SK-N-DZ (cell line): Measurements from ENCODE around the gene TMEM131.

Experiments used
- DNase-seq: peaks from one replicate; pipeline ENCODE4 v3.0.0-alpha.2; 2015; ENCODE audit warnings: low spot score

TMEM131 gene

DNA sequence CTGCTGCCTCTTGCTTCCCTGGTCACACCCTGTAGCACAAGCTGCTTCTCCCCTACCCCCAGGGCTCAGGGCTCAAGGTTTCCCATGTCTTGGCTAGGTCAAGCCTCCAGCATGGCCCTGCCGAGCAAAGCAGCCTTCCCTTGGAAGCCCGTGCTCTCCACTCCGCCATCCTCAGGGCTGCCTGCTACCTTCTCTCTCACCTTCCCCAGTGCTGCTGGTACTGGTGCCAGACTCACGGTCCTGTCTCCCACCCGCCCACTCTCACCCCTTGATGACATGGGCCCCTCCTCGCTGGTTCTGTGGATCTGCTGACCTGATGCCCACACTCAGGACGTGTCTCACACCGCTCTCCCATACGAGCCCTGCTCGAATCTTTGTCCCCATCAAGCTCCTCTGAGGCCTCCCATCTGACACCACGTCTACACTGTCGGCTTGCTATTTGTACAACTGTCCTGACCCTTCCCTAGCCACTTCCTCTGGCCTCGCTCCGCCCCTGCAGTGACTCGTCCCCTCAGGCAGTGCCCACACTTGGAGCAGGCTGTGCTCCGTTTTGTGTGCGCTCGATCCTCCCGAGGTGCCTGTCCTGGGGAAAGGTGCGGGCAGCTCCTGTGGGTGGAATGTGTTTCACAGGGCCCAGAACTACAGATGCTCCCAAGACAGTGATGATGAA lies 232.4 kb downstream of the TMEM131 start:
- no peak for DNase-seq

DNA sequence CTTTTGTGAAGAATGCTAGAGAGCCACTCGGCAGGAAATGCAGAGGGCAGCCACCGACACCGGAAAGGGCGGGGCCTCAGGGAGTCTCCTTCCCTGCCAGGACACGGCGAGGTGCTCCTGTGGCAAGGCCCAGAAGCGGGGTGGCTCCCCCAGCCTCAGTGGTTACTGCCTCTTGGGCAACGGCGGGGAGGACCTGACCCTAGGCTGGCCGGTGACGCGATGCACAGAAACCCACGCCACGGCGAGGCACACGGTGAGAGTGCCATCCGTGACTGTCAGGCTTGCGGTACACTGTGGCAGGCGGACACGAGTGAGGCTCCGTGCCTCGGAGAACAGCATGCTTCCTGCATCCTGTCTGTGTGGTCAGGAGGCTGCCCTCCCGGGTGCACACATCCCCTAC lies 234.6 kb downstream of the TMEM131 start:
- DNase-seq, result no peak

GRCh38 chr2:97760480-97761049 lies 235.2 kb downstream of the TMEM131 start:
- no peak for DNase-seq

DNA sequence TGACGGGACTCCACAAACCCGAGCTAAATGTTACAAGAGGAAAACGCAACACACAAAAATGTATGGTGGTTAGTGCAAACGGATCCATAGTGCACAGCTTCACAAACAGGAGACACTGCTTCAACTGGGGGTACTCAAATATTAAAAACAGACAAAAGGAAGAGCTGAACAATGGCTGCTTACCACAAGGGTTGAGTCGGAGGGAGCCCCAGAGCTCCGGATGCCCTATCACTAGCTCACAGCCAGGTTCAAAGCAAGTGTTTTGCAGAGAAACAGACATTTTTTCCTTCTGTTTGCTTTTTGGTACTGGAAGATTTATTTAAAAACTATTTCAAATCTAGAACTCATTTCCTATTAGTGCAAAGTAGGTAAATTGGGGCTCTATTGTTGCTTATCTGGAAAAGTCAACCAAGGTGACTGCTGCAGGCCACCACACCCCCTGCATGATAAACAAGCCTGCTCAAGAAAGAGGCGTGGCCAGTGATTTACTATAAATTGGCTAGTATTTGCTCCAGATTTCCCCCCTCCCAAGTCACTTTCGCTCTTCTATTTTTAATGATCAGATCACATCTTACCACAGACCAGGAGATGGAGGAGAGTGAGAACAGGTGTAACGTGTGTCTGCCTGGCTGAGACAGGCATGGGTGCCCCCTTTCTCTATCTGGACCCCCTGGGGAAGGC lies 235.9 kb downstream of the TMEM131 start:
- DNase-seq, result no peak

DNA sequence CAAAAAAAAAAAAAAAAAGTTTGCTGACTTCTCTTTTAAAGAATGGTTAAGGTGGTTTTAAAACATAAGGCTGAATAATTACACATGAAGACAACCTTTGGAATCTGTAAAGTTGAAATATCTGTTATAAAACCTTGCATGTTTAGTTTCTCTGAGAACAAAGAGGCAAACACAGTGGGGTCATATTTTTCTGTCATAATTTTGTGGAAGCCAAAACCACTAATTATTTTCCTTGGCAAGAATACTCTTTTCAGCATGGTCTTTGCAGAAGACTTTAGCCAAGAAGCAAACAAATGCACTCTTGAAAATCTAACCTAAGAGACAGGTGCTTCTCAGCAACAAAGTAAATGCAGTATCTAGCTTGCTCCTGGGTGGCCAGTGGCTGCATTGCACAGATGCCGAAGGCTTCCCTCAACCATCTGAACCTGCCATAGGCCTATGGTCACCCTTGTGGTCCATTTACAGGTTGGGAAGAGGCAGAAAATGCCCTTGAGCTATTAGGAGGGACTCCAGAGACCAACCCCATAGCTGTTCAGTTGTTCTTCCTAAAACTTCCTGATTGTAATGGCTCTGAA lies 237.5 kb downstream of the TMEM131 start:
- DNase-seq, result no peak

- no peak for DNase-seq
Observed at GRCh38 chr2:97757062-97757461, 238.7 kb downstream of the TMEM131 start.

DNA sequence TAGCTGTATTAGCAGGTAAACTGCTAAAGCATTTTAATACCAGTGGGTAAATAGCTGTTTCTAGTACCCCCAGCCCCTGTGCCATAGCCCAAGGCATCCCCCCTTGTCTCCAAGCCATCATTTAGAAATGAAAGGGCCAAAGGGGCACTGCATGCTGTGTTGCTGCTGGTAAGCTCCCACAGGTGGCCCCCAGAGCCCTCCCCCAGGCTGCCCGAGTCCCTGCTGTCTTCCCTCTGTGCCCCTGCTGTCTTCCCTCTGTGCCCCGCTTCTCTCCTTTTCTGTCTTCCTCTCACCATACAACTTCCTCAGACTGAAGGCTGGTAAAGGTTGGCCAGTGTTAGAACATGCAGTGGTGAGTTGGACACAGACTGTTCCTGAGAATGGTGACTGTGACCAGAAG lies 240.3 kb downstream of the TMEM131 start:
- no peak for DNase-seq

GRCh38 chr2:97754690-97755346 lies 240.9 kb downstream of the TMEM131 start:
- DNase-seq, result no peak

GRCh38 chr2:97752342-97753334 lies 243.1 kb downstream of the TMEM131 start:
- DNase-seq, result no peak

DNA sequence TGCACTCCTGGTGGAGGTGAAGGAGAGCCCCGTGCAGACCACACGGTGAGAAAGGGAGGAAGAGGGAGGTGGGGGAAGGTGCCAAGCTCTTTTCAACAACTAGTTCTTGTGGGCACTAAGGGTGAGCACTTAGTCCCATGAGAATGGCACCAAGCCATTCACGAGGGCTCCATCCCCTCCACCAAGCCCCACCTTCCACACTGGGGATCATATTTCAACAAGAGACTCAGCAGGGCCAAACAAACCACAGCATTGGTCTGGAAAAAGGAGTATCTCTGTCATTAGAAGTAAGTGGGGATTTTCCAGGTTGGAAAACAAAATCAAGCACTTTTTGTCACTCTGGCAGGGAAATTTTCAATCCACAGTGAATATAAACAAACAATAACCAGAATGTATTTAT lies 244.0 kb downstream of the TMEM131 start:
- no peak for DNase-seq

DNA sequence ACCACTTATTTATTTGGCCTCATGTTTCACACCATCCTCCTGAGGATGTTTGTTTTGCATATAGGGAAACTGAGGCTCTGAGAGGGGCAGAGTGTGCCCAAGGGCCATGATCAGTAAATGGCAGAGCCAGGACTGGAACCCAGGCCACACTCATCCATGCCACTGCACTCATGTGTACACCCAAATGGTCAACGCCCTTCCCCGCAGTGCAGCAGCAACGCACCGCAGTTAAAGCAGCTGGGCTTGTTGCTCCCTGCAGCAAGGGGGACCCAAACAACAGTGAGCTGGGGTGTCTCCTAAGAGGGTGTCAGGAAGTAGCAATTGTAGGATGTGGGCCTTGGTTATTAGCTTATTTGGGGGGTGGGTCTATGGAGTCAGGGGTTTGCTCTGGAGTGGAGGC lies 245.7 kb downstream of the TMEM131 start:
- DNase-seq, result no peak

DNA sequence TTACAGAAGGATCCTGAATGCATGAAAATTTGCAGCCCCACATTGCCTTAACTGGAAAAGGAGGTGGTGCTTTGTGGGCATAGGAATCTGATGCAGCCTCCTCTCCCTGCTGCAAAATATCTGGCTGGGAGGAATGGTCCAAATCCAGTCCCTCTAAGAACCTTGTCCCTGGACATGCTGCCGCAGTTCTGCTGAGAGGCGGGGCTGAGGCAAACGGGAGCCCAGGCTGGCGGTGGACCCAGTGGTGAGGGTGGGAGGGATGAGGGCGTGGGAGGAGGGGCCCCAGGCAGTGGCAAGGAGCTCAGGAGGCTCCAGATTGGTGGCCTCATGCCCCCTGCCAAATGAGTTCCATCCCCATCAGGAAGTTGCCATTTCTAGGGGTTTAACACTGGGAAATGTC lies 246.2 kb downstream of the TMEM131 start:
- DNase-seq, result no peak

GRCh38 chr2:97747716-97748115 lies 248.0 kb downstream of the TMEM131 start:
- DNase-seq, result no peak

GRCh38 chr2:97747285-97747684 lies 248.5 kb downstream of the TMEM131 start:
- no peak for DNase-seq

DNA sequence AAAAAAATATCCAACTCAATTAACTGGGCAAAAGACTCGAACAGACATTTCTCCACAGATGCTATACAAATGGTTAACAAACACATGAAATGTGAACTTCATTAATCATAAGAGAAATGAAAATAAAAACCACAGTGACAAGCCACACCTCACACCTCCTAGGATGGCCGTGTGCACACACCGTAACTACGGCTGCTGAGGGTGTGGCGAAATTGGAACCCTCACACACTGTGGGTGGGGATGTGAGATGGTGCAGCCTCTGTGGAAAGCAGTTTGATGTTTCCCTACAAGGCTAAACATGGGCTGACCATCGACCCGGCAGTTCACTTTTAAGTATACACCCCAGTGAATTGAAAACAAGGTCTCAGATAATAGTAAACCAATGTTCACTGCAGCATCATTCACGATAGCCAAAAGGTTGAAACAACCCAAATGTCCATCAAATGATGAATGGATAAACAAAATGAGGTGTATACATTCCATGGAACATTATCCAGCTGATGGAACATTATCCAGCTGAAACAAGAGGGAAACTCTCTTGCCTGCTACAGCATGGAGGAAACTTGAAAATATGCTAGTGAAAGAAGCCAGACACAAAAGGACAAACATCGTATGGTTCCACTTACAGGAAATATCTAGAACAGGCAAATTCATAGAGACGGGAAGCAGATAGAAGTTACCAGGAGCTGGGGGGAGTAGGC lies 250.1 kb downstream of the TMEM131 start:
- DNase-seq, result no peak

- DNase-seq, result no peak
Observed at GRCh38 chr2:97743913-97744312, 251.8 kb downstream of the TMEM131 start.

GRCh38 chr2:97742381-97742847 lies 253.3 kb downstream of the TMEM131 start:
- no peak for DNase-seq

- DNase-seq, result no peak
Observed at GRCh38 chr2:97741686-97742085, 254.1 kb downstream of the TMEM131 start.

DNA sequence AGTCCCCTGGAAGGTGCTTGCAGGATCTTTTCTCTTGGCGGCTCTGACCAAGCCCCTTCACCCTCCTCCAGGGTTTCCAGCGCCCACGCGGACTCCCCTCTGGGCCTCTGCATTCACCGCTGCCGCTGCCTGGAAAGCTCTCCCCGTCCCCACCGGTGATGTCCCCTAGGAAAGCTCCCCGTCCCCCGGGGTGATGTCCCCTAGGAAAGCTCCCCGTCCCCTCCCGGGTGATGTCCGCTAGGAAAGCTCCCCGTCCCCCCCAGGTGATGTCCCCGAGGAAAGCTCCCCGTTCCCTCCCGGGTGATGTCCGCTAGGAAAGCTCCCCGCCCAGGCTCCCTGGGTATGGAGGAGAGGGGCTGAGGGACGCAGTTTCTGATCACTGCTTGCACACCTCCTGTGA lies 254.5 kb downstream of the TMEM131 start:
- DNase-seq, result no peak

- DNase-seq, result peak; percentile 65
Observed at GRCh38 chr2:97740590-97741182, 255.1 kb downstream of the TMEM131 start.
